IMR-90 (cell line): Measurements from ENCODE around the gene CXorf38. TPM values are rescaled to one million over a fixed set of nuclear protein-coding genes. Genes with fewer than 3 reads are reported as not detected.
A peak's percentile ranks its signal among the peaks of the same experiment; 100 is the strongest.

Experiments
- ATAC-seq: fragments of 200-7000 bp; cut with Tn5 transposase; 2 replicates; pipeline ENCODE4 v1.9.1; 2020; ENCODE audit warnings: low read depth, mild to moderate bottlenecking, moderate library complexity
- BruUV-seq: library from RNA; stranded (reverse); fragments of 400-500 nt; replicated peaks from 2 replicates; lab custom pipeline; 2021; lab: Mats Ljungman, UMichigan
- CTCF ChIA-PET: fragments of 300-600 bp; formaldehyde crosslinking; extraction: SDS; loops from one replicate; lab custom pipeline; 2021; ENCODE audit warnings: antibody characterized with exemption; lab: Yijun Ruan, JAX
- POLR2A ChIA-PET: fragments of 300-600 bp; sonication (Branson Sonifier 250); formaldehyde crosslinking; loops from one replicate; lab custom pipeline; 2022; ENCODE audit warnings: antibody characterized with exemption; ENCODE audit not compliant: unreplicated experiment; lab: Charles Lee
- DNase-seq: peaks from one replicate; pipeline ENCODE4 v3.0.0; 2013
- H2AFZ ChIP-seq: replicated peaks from 2 replicates; pipeline ENCODE3; 2013; ENCODE audit warnings: low read length, mild to moderate bottlenecking; ENCODE audit not compliant: poor library complexity
- H2AK5ac ChIP-seq: 2 replicates; pipeline ENCODE4 v1.6.1; 2013; ENCODE audit warnings: low read depth, low read length, inconsistent platforms
- H2AK9ac ChIP-seq: replicated peaks from 2 replicates; pipeline ENCODE3; 2013; ENCODE audit warnings: mild to moderate bottlenecking, low read depth, low read length, moderate library complexity; ENCODE audit not compliant: poor library complexity
- H2BK120ac ChIP-seq: 2 replicates; pipeline ENCODE4 v1.6.1; 2013; ENCODE audit warnings: low read depth, low read length, inconsistent platforms
- H2BK15ac ChIP-seq: 3 replicates; pipeline ENCODE4 v1.6.1; 2013; ENCODE audit warnings: low read depth, low read length, inconsistent platforms
- H2BK20ac ChIP-seq: 2 replicates; pipeline ENCODE4 v1.6.1; 2013; ENCODE audit warnings: low read depth, mild to moderate bottlenecking, inconsistent platforms, low read length, moderate library complexity
- H2BK5ac ChIP-seq: 2 replicates; pipeline ENCODE4 v1.6.1; 2013; ENCODE audit warnings: mild to moderate bottlenecking, low read depth, low read length, inconsistent platforms; ENCODE audit not compliant: poor library complexity, severe bottlenecking
- H3K14ac ChIP-seq: replicated peaks from 2 replicates; pipeline ENCODE4 v1.6.1; 2013; ENCODE audit warnings: low read depth, low read length, inconsistent platforms
- H3K18ac ChIP-seq: 2 replicates; pipeline ENCODE4 v1.6.1; 2013; ENCODE audit warnings: low read depth, low read length, control low read depth
- H3K23ac ChIP-seq: 2 replicates; pipeline ENCODE4 v1.6.1; 2013; ENCODE audit warnings: low read depth, low read length, inconsistent platforms
- H3K27ac ChIP-seq: 2 replicates; pipeline ENCODE4 v1.5.1; 2013; ENCODE audit warnings: mild to moderate bottlenecking, control low read depth, low read length; ENCODE audit not compliant: insufficient read depth
- H3K27me3 ChIP-seq: 2 replicates; pipeline ENCODE4 v1.6.1; 2013; ENCODE audit warnings: low read length; ENCODE audit not compliant: control insufficient read depth, insufficient read depth
- H3K36me3 ChIP-seq: 2 replicates; pipeline ENCODE4 v1.6.1; 2013; ENCODE audit warnings: low read length, mixed read lengths; ENCODE audit not compliant: control insufficient read depth, insufficient read depth
- H3K4ac ChIP-seq: 2 replicates; pipeline ENCODE4 v1.6.1; 2013; ENCODE audit warnings: low read depth, low read length, inconsistent platforms
- H3K4me1 ChIP-seq: 2 replicates; pipeline ENCODE4 v1.6.1; 2013; ENCODE audit warnings: low read length, mixed read lengths; ENCODE audit not compliant: control insufficient read depth, insufficient read depth
- H3K4me2 ChIP-seq: 2 replicates; pipeline ENCODE4 v1.6.1; 2013; ENCODE audit warnings: low read depth, mild to moderate bottlenecking, control low read depth, low read length, moderate library complexity
- H3K4me3 ChIP-seq: 2 replicates; pipeline ENCODE4 v1.5.1; 2013; ENCODE audit warnings: low read depth, mild to moderate bottlenecking, control low read depth, low read length, moderate library complexity; ENCODE audit not compliant: insufficient read depth
- H3K56ac ChIP-seq: 2 replicates; pipeline ENCODE4 v1.6.1; 2013; ENCODE audit warnings: low read length, inconsistent platforms; ENCODE audit not compliant: insufficient read depth; ENCODE audit errors: extremely low read depth
- H3K79me1 ChIP-seq, 2 experiments: 2 replicates each; pipeline ENCODE4 v1.6.1; 2013; ENCODE audit warnings: low read length in 2 of 2, inconsistent platforms in 1 of 2, low read depth in 1 of 2
- H3K9ac ChIP-seq: 2 replicates; pipeline ENCODE4 v1.6.1; 2013; ENCODE audit warnings: low read depth, low read length, control low read depth
- H3K9me1 ChIP-seq: 2 replicates; pipeline ENCODE4 v1.6.1; 2013; ENCODE audit warnings: low read length, inconsistent platforms; ENCODE audit not compliant: insufficient read depth
- H3K9me3 ChIP-seq: 2 replicates; pipeline ENCODE4 v1.6.1; 2013; ENCODE audit warnings: low read length; ENCODE audit not compliant: control insufficient read depth, insufficient read depth
- H4K20me1 ChIP-seq: 2 replicates; pipeline ENCODE4 v1.6.1; 2013; ENCODE audit warnings: low read length, inconsistent platforms; ENCODE audit not compliant: insufficient read depth
- H4K5ac ChIP-seq: 2 replicates; pipeline ENCODE4 v1.6.1; 2013; ENCODE audit warnings: mild to moderate bottlenecking, low read depth, low read length, control low read depth
- H4K8ac ChIP-seq, 2 experiments: 2 replicates each; pipeline ENCODE4 v1.6.1; 2013; ENCODE audit warnings: low read depth in 2 of 2, low read length in 2 of 2, control low read depth in 1 of 2, inconsistent platforms in 1 of 2
- H4K91ac ChIP-seq: 2 replicates; pipeline ENCODE4 v1.6.1; 2013; ENCODE audit warnings: low read depth, low read length, inconsistent platforms; ENCODE audit not compliant: insufficient read depth
- BHLHE40 ChIP-seq: fragments of 150-350 bp; IDR thresholded peaks from 2 replicates; pipeline ENCODE4 v1.6.1; 2016; ENCODE audit warnings: mild to moderate bottlenecking, low read depth, low read length
- CEBPB ChIP-seq: IDR thresholded peaks from 2 replicates; pipeline ENCODE4 v1.6.1; 2012; ENCODE audit warnings: low read depth, low read length, improper control_type of control experiment
- FOS ChIP-seq: fragments of 150-350 bp; IDR thresholded peaks from 2 replicates; pipeline ENCODE4 v1.6.1; 2016; ENCODE audit warnings: low read depth, low read length
- MAFK ChIP-seq: IDR thresholded peaks from 2 replicates; pipeline ENCODE4 v1.6.1; 2012; ENCODE audit warnings: low read depth, low read length, improper control_type of control experiment
- MXI1 ChIP-seq: IDR thresholded peaks from 2 replicates; pipeline ENCODE4 v1.6.1; 2012; ENCODE audit warnings: low read depth, mild to moderate bottlenecking, low read length, moderate library complexity, borderline replicate concordance
- POLR2A ChIP-seq: IDR thresholded peaks from 2 replicates; pipeline ENCODE4 v1.6.1; 2012; ENCODE audit warnings: mild to moderate bottlenecking, low read depth, low read length
- RAD21 ChIP-seq: IDR thresholded peaks from 2 replicates; pipeline ENCODE4 v1.6.1; 2012; ENCODE audit warnings: low read length, improper control_type of control experiment
- RCOR1 ChIP-seq: IDR thresholded peaks from 2 replicates; pipeline ENCODE4 v1.6.1; 2012; ENCODE audit warnings: mild to moderate bottlenecking, low read length, improper control_type of control experiment; ENCODE audit not compliant: insufficient replicate concordance
- SMC3 ChIP-seq: fragments of 150-350 bp; IDR thresholded peaks from 2 replicates; pipeline ENCODE4 v1.6.1; 2016; ENCODE audit warnings: low read depth, mild to moderate bottlenecking, antibody characterized with exemption, low read length, moderate library complexity
- WGBS, 2 experiments: methylation state at CpG; one replicate each; pipeline versions ENCODE4 v1.1.5 to v1.1.7; 2013; ENCODE audit warnings: missing lambda C conversion rate in 2 of 2; ENCODE audit not compliant: insufficient read length in 1 of 2; ENCODE audit errors: extremely low coverage in 2 of 2; 5-methylcytosine and 5-hydroxymethylcytosine counted together
- dilution Hi-C: fragments of 300-500 bp; cut with HindIII; formaldehyde crosslinking; loops from one replicate; pipeline ENCODE4 v1.14.3; 2018; ENCODE audit warnings: low sequenced_read_pairs; ENCODE audit not compliant: unreplicated experiment
- in situ Hi-C: fragments of 300-500 bp; cut with MboI; formaldehyde crosslinking; loops from 3 replicates; pipeline ENCODE4 v1.14.3; 2019; ENCODE audit warnings: low sequenced_read_pairs, inconsistent platforms, mixed read lengths
- intact Hi-C: fragments of 100-400 bp; cut with micrococcal nuclease; formaldehyde crosslinking; loops from 2 replicates; pipeline ENCODE4 v1.10.0; 2022
- polyA plus RNA-seq, 3 experiments: library from polyadenylated mRNA; depleted of rRNA; stranded (reverse); fragments of >200 nt; gene quantifications; 2 replicates each; pipeline ENCODE4 v1.2.3, GENCODE V29; 2012; ENCODE audit warnings: low replicate concordance in 1 of 3
- total RNA-seq: library from RNA; depleted of rRNA; stranded (reverse); fragments of >200 nt; gene quantifications from 2 replicates; pipeline ENCODE4 v1.2.3, GENCODE V29; 2012
- TF ChIP-seq, protein P1 (sequence below): fragments of 150-350 bp; IDR thresholded peaks from 2 replicates; pipeline ENCODE4 v1.6.1; 2016; ENCODE audit warnings: low read depth, mild to moderate bottlenecking, low read length, moderate library complexity, borderline replicate concordance
- TF ChIP-seq, protein P2 (sequence below): conservative IDR thresholded peaks from 2 replicates; pipeline ENCODE4 v1.5.1; 2012; ENCODE audit warnings: mild to moderate bottlenecking, low read depth, low read length, improper control_type of control experiment

CXorf38 gene
- total and polyA plus RNA-seq, 2 of the 4 experiments (the other 2 are of a cell fraction): 7.0 to 9.9 TPM

DNA sequence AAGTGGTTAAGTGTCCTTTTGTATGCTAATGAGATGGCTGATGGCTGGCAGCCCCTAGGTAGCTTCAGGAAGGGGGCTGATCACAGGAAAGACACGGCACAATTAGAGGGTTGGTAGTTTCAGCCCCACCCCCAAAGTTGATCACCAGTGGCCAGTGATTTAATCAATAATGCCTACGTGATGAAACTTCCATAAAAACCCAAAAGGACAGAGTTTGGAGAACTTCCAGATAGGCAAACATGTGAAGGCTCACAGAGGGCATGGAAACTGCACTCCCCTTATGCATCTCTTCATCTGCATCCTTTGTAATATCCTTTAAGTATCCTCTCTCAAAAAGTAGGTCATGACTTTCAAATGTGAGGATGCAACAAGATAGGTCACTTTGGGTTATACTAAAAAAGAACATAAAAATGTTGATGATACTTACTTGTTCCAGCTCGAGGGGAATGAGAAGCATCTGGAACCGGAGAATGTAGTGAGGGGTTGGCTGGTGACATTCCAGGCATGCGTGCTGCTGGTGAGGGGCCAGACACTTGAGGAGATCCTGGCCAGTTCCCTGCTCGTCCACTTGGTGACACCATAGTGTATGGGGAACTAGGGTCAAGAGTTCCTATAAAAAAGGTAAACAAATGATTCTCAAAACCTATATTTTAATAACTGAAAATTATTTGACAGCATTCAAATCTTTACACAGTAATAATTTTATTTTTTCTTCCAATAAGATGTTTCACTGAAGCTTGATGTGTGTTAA lies 16.7 kb upstream of the CXorf38 start:
- TF ChIP-seq, protein P1, sequence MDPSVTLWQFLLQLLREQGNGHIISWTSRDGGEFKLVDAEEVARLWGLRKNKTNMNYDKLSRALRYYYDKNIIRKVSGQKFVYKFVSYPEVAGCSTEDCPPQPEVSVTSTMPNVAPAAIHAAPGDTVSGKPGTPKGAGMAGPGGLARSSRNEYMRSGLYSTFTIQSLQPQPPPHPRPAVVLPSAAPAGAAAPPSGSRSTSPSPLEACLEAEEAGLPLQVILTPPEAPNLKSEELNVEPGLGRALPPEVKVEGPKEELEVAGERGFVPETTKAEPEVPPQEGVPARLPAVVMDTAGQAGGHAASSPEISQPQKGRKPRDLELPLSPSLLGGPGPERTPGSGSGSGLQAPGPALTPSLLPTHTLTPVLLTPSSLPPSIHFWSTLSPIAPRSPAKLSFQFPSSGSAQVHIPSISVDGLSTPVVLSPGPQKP: no peak
- no peak for TF ChIP-seq MAFK
- TF ChIP-seq, protein P2, sequence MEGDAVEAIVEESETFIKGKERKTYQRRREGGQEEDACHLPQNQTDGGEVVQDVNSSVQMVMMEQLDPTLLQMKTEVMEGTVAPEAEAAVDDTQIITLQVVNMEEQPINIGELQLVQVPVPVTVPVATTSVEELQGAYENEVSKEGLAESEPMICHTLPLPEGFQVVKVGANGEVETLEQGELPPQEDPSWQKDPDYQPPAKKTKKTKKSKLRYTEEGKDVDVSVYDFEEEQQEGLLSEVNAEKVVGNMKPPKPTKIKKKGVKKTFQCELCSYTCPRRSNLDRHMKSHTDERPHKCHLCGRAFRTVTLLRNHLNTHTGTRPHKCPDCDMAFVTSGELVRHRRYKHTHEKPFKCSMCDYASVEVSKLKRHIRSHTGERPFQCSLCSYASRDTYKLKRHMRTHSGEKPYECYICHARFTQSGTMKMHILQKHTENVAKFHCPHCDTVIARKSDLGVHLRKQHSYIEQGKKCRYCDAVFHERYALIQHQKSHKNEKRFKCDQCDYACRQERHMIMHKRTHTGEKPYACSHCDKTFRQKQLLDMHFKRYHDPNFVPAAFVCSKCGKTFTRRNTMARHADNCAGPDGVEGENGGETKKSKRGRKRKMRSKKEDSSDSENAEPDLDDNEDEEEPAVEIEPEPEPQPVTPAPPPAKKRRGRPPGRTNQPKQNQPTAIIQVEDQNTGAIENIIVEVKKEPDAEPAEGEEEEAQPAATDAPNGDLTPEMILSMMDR: peak; percentile 48
- peak; percentile 45 for TF ChIP-seq RAD21
- no peak for TF ChIP-seq FOS
- TF ChIP-seq RCOR1: no peak
- no peak for TF ChIP-seq POLR2A
- no peak for TF ChIP-seq CEBPB
- TF ChIP-seq MXI1: no peak
- TF ChIP-seq BHLHE40: no peak
- peak; percentile 46 for TF ChIP-seq SMC3
- Histone ChIP-seq H3K4ac (no peak overlapping the region), H3K56ac (no peak overlapping the region), H2BK120ac (no peak overlapping the region), H3K14ac (no peak overlapping the region), H3K9ac (no peak overlapping the region), H2BK20ac (no peak overlapping the region), H2AK9ac (no peak overlapping the region), H3K79me1 (no peaks in the 10 kb centered on the region), H3K4me2 (no peak overlapping the region), H3K4me3 (no peak overlapping the region), H2BK15ac (no peak overlapping the region), H4K91ac (no peak overlapping the region), H4K5ac (no peak overlapping the region), H2AFZ (no peak overlapping the region), H3K18ac (no peak overlapping the region), H3K9me3 (no peaks in the 10 kb centered on the region), H3K9me1 (no peaks in the 10 kb centered on the region), H2BK5ac (no peak overlapping the region), H3K23ac (no peak overlapping the region), H3K27ac (no peak overlapping the region), H4K8ac (no peak overlapping the region), H4K20me1 (peaks cover 3% of the 10 kb centered on the region; the same call in 1 of the 2 replicates), H3K36me3 (peaks cover 14% of the 10 kb centered on the region), H3K27me3 (no peaks in the 10 kb centered on the region; the same call in 1 of the 2 replicates), H2AK5ac (no peak overlapping the region), H3K4me1 (no peaks in the 10 kb centered on the region)
- BruUV-seq: no TSS peak
- dilution Hi-C loops: no loop called here
- ATAC-seq (peak; percentile 86), DNase-seq (peak; percentile 33)
- intact Hi-C loops: loop anchor here (1.0 to 2.0 kb wide), 2 partner anchors 73 to 130 kb away; no protein-coding TSS in a partner anchor
- POLR2A ChIA-PET: no interaction called here
- no CpG with 5 or more reads among the region's 6 CpGs for WGBS, 2 experiments
- CTCF ChIA-PET: interaction anchor here (0.6 to 1.4 kb wide), 5 partner anchors 12 to 131 kb away, joined by 3 to 5 read pairs (median 4); no protein-coding TSS in a partner anchor
- in situ Hi-C loops: loop anchor here (25.0 kb wide), 1 partner anchor 573 kb away; no protein-coding TSS in a partner anchor
